Measurements from ENCODE around the gene EMID1. TPM values are rescaled to one million over a fixed set of nuclear protein-coding genes. Genes with fewer than 3 reads are reported as not detected.
A peak's percentile ranks its signal among the peaks of the same experiment; 100 is the strongest.
"Not testable (repeated sequence)": the region's sequence is repeated elsewhere in the genome, so short reads cannot be mapped to it uniquely, and the experiment has no call there.

The EMID1 gene
- total RNA-seq, 1 experiment from 2014 or later = 3.0 TPM

GRCh38 chr22:29230972-29231875 lies 25.5 kb downstream of the EMID1 start:
- DNase-seq (ENCODE audit: low spot score) = no peak

GRCh38 chr22:29231971-29232959 lies 26.6 kb downstream of the EMID1 start:
- no peak for DNase-seq (ENCODE audit: low spot score)

GRCh38 chr22:29233277-29233877 lies 27.7 kb downstream of the EMID1 start:
- DNase-seq (ENCODE audit: low spot score) = no peak

- not testable (repeated sequence) for DNase-seq (ENCODE audit: low spot score)
Observed at GRCh38 chr22:29240481-29240880, 34.8 kb downstream of the EMID1 start.

GRCh38 chr22:29243874-29244446 lies 38.3 kb downstream of the EMID1 start:
- no peak for DNase-seq (ENCODE audit: low spot score)

- DNase-seq (ENCODE audit: low spot score) = no peak
Observed at GRCh38 chr22:29244785-29245625, 39.3 kb downstream of the EMID1 start.

- DNase-seq (ENCODE audit: low spot score) = peak; percentile 54
Observed at GRCh38 chr22:29245626-29246385, 40.1 kb downstream of the EMID1 start.

- not testable (repeated sequence) for DNase-seq (ENCODE audit: low spot score)
Observed at GRCh38 chr22:29247891-29248290, 42.2 kb downstream of the EMID1 start.

GRCh38 chr22:29251265-29251664 lies 45.6 kb downstream of the EMID1 start:
- no peak for DNase-seq (ENCODE audit: low spot score)

GRCh38 chr22:29251981-29252911 lies 46.5 kb downstream of the EMID1 start:
- no peak for DNase-seq (ENCODE audit: low spot score)

GRCh38 chr22:29253561-29254285 lies 48.0 kb downstream of the EMID1 start:
- no peak for DNase-seq (ENCODE audit: low spot score)

GRCh38 chr22:29254286-29254660 lies 48.6 kb downstream of the EMID1 start:
- DNase-seq (ENCODE audit: low spot score) = no peak

- DNase-seq (ENCODE audit: low spot score) = no peak
Observed at GRCh38 chr22:29255064-29255621, 49.4 kb downstream of the EMID1 start.

- no peak for DNase-seq (ENCODE audit: low spot score)
Observed at GRCh38 chr22:29256606-29257325, 51.1 kb downstream of the EMID1 start.

- DNase-seq (ENCODE audit: low spot score) = no peak
Observed at GRCh38 chr22:29257751-29258181, 52.1 kb downstream of the EMID1 start.

- DNase-seq (ENCODE audit: low spot score) = no peak
Observed at GRCh38 chr22:29258407-29259252, 52.9 kb downstream of the EMID1 start.

Data from H4 (cell line).